PC-3 (cell line): ENCODE data around the gene MS4A8. TPM values are rescaled to one million over a fixed set of nuclear protein-coding genes. Genes with fewer than 3 reads are reported as not detected.
"Not testable (repeated sequence)": the region's sequence is repeated elsewhere in the genome, so short reads cannot be mapped to it uniquely, and the experiment has no call there.

ENCODE experiments used
- ATAC-seq: fragments of 200-7000 bp; cut with Tn5 transposase; 2 replicates; pipeline ENCODE4 v1.9.1; 2020; ENCODE audit warnings: mild to moderate bottlenecking, moderate library complexity
- BruUV-seq: library from RNA; stranded (reverse); fragments of 400-500 nt; replicated peaks from 2 replicates; lab custom pipeline; 2021; lab: Mats Ljungman, UMichigan
- CTCF ChIA-PET: fragments of 300-600 bp; sonication (Branson Sonifier 250); formaldehyde crosslinking; loops from one replicate; lab custom pipeline; 2022; ENCODE audit warnings: antibody characterized with exemption; lab: Charles Lee
- POLR2A ChIA-PET: fragments of 300-600 bp; sonication (Branson Sonifier 250); formaldehyde crosslinking; loops from one replicate; lab custom pipeline; 2022; ENCODE audit warnings: antibody characterized with exemption; ENCODE audit not compliant: unreplicated experiment; lab: Charles Lee
- DNase-seq: peaks from one replicate; pipeline ENCODE4 v3.0.0-alpha.2; 2015
- H2AFZ ChIP-seq: fragments of 300-600 bp; sonication (generic); 2 replicates; pipeline ENCODE4 v1.6.0; 2016; ENCODE audit warnings: antibody characterized with exemption, low read length
- H3F3A ChIP-seq: fragments of 300-600 bp; sonication (generic); one replicate; pipeline ENCODE4 v1.6.0; 2017; ENCODE audit warnings: antibody characterized with exemption, low read length, control low read depth, mild to moderate bottlenecking; ENCODE audit not compliant: unreplicated experiment
- H3K27ac ChIP-seq: fragments of 300-600 bp; sonication (generic); 2 replicates; pipeline ENCODE4 v1.5.1; 2016; ENCODE audit warnings: mild to moderate bottlenecking, low read length
- H3K27me3 ChIP-seq: fragments of 300-600 bp; sonication (generic); 2 replicates; pipeline ENCODE4 v1.6.1; 2016; ENCODE audit warnings: low read length, mixed read lengths
- H3K36me3 ChIP-seq: fragments of 300-600 bp; sonication (generic); 2 replicates; pipeline ENCODE4 v1.6.1; 2016; ENCODE audit warnings: low read depth, mixed run types, low read length, mixed read lengths
- H3K4me1 ChIP-seq: fragments of 300-600 bp; sonication (generic); 2 replicates; pipeline ENCODE4 v1.5.1; 2016; ENCODE audit warnings: low read length; ENCODE audit not compliant: insufficient read depth
- H3K4me2 ChIP-seq: fragments of 300-600 bp; sonication (generic); 2 replicates; pipeline ENCODE4 v1.6.0; 2016; ENCODE audit warnings: low read length
- H3K4me3 ChIP-seq: fragments of 300-600 bp; sonication (generic); 2 replicates; pipeline ENCODE4 v1.5.1; 2016; ENCODE audit warnings: mild to moderate bottlenecking, low read length, mixed read lengths
- H3K79me2 ChIP-seq: fragments of 300-600 bp; sonication (generic); 2 replicates; pipeline ENCODE4 v1.6.1; 2017; ENCODE audit warnings: low read length, mixed read lengths
- H3K9ac ChIP-seq: fragments of 300-600 bp; sonication (generic); 2 replicates; pipeline ENCODE4 v1.6.0; 2016; ENCODE audit warnings: mild to moderate bottlenecking, low read length
- H3K9me2 ChIP-seq: fragments of 300-600 bp; sonication (generic); replicated peaks from 2 replicates; pipeline ENCODE4 v1.6.1; 2016; ENCODE audit warnings: mixed run types, low read length, mixed read lengths
- H3K9me3 ChIP-seq: fragments of 300-600 bp; sonication (generic); 2 replicates; pipeline ENCODE4 v1.6.1; 2016; ENCODE audit warnings: low read length, mixed read lengths
- H4K20me1 ChIP-seq: fragments of 300-600 bp; sonication (generic); 2 replicates; pipeline ENCODE4 v1.6.1; 2016; ENCODE audit warnings: low read length, mixed read lengths
- EZH2 ChIP-seq: fragments of 300-600 bp; sonication (generic); IDR thresholded peaks from one replicate; pipeline ENCODE4 v1.6.1; 2017; ENCODE audit warnings: antibody characterized with exemption, mild to moderate bottlenecking, low read length; ENCODE audit not compliant: unreplicated experiment
- EZH2phosphoT487 ChIP-seq: fragments of 300-600 bp; sonication (generic); IDR thresholded peaks from 2 replicates; pipeline ENCODE4 v1.6.1; 2018; ENCODE audit warnings: mild to moderate bottlenecking, antibody characterized with exemption, low read length, borderline replicate concordance
- intact Hi-C: fragments of 100-400 bp; cut with micrococcal nuclease; formaldehyde crosslinking; loops from 2 replicates; pipeline ENCODE4 v1.9.0; 2023
- total RNA-seq: library from RNA; depleted of rRNA; stranded (reverse); fragments of >200 nt; gene quantifications from 2 replicates; pipeline ENCODE4 v1.2.3, GENCODE V29; 2014
- TF ChIP-seq, protein P1 (sequence below): fragments of 300-600 bp; sonication (generic); conservative IDR thresholded peaks from 2 replicates; pipeline ENCODE4 v1.5.1; 2017; ENCODE audit warnings: antibody characterized with exemption, low read depth, mild to moderate bottlenecking, low read length

MS4A8 gene
- total RNA-seq, 1 experiment from 2014 or later: not detected

DNA sequence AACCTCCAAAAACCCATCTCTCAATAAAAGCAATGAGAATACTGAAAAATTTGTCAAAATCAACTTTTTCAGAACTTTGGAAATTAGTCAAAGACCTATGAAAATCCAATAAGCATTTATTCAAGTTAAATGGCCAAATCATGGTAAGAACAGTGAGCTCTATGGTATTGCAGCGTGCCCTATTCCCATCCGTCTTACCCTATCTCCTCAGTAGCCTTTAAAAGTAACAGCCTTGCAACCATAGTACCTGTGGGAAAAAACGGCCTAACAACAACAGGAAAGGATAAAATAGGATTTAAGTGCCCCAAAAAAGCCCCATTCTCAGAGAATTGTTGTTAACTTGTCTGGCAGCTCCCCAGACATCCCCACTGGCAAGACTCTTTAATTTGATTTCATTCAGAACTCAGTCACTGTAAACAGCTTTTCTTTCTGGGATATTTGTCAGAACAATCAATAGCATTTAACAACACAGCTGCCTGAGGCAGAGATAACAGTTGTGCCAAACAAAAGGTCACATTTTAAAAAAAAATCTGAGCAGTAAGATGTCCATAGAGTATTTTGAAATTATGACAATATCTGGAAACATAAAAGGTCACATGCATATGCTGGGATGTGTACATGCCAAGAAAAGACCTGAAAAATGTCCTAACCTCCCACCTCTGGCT is 18.8 kb upstream of the MS4A8 start:
- TF ChIP-seq EZH2phosphoT487 (no peak), EZH2 (no peak)
- TF ChIP-seq, protein P1, sequence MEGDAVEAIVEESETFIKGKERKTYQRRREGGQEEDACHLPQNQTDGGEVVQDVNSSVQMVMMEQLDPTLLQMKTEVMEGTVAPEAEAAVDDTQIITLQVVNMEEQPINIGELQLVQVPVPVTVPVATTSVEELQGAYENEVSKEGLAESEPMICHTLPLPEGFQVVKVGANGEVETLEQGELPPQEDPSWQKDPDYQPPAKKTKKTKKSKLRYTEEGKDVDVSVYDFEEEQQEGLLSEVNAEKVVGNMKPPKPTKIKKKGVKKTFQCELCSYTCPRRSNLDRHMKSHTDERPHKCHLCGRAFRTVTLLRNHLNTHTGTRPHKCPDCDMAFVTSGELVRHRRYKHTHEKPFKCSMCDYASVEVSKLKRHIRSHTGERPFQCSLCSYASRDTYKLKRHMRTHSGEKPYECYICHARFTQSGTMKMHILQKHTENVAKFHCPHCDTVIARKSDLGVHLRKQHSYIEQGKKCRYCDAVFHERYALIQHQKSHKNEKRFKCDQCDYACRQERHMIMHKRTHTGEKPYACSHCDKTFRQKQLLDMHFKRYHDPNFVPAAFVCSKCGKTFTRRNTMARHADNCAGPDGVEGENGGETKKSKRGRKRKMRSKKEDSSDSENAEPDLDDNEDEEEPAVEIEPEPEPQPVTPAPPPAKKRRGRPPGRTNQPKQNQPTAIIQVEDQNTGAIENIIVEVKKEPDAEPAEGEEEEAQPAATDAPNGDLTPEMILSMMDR: no peak
- POLR2A ChIA-PET: no interaction called here
- Histone ChIP-seq H3K4me2 (no peak overlapping the region), H3K27ac (no peak overlapping the region), H3F3A (no peaks in the 10 kb centered on the region), H3K9me3 (peaks cover 6% of the 10 kb centered on the region; the same call in 1 of the 2 replicates), H2AFZ (no peak overlapping the region), H3K4me1 (no peaks in the 10 kb centered on the region), H3K36me3 (no peaks in the 10 kb centered on the region), H3K9me2 (no peaks in the 10 kb centered on the region), H3K9ac (no peak overlapping the region), H4K20me1 (no peaks in the 10 kb centered on the region), H3K27me3 (0 out of 2 replicates have a peak, but pooled peaks cover 3% of the 10 kb centered on the region), H3K79me2 (no peaks in the 10 kb centered on the region), H3K4me3 (no peak overlapping the region)
- ATAC-seq (no peak), DNase-seq (no peak)
- CTCF ChIA-PET: no interaction called here
- BruUV-seq: no TSS peak
- intact Hi-C loops: no loop called here

DNA sequence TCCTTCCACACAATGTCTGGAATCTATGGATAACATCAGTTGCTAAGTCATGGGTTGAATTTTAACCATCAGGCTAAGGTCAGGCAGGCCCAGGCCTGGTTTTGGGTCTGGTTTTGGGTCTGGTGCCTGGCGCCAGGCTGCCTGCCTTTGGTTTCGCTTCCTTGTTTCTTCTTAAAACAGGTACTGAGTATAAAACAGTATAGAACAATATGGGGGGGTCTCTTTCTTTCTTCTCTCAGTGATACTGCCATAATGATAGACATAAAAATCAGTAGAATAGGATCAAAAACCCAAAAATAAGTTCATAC is 14.9 kb upstream of the MS4A8 start:
- POLR2A ChIA-PET, H3K4me2 ChIP-seq, H3K4me3 ChIP-seq, intact Hi-C loops, DNase-seq, H3K9me3 ChIP-seq, H3K27ac ChIP-seq, BruUV-seq, H3K79me2 ChIP-seq, H3K4me1 ChIP-seq, H4K20me1 ChIP-seq, H2AFZ ChIP-seq, H3K36me3 ChIP-seq, H3K9ac ChIP-seq, CTCF ChIA-PET, H3K9me2 ChIP-seq, H3F3A ChIP-seq, ATAC-seq: not testable (repeated sequence)
- H3K27me3 ChIP-seq: peaks cover 35% of the 10 kb centered on the region

DNA sequence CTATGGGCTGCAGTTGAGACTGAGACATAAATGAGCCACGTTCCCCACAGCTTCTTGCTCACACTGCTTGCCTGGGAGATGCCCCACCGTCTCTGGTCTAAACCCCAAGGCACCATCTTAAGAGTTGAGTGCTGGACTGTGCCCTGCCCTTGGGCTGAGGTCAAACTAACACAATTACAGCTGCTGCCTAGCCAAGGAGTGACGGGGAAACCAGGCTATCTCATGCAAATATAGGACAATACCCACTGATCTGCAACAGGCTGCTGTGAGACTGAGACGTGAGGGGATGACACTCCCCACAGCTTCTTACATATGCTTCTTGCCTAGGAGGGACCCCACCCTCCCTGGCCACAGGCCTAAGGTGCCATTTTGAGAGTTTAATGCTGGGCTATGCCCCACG is 7.8 kb upstream of the MS4A8 start:
- BruUV-seq: no TSS peak
- POLR2A ChIA-PET: no interaction called here
- Histone ChIP-seq H3K9ac (no peak overlapping the region), H2AFZ (no peak overlapping the region), H3K4me3 (no peak overlapping the region), H3K4me1 (no peaks in the 10 kb centered on the region), H3K27me3 (peaks cover 57% of the 10 kb centered on the region), H3K9me3 (no peaks in the 10 kb centered on the region), H3K79me2 (no peaks in the 10 kb centered on the region), H3K27ac (no peak overlapping the region), H4K20me1 (no peaks in the 10 kb centered on the region), H3K4me2 (no peak overlapping the region), H3K9me2 (no peaks in the 10 kb centered on the region), H3F3A (no peaks in the 10 kb centered on the region), H3K36me3 (no peaks in the 10 kb centered on the region)
- TF ChIP-seq, protein P1: no peak
- TF ChIP-seq EZH2phosphoT487 (no peak), EZH2 (no peak)
- intact Hi-C loops: no loop called here
- CTCF ChIA-PET: no interaction called here
- no peak for ATAC-seq
- DNase-seq: no peak
